ENCODE results near the gene SLC4A4. TPM values are rescaled to one million over a fixed set of nuclear protein-coding genes. Genes with fewer than 3 reads are reported as not detected.

The SLC4A4 gene
- total RNA-seq, 1 donor from 2014 or later = 3.0 TPM

GRCh38 chr4:71446479-71447081 lies 107.8 kb downstream of the SLC4A4 start:
- no peaks in the 10 kb centered on the region for H3K4me1 ChIP-seq (ENCODE audit: insufficient read depth, low read length)
- no peaks in the 10 kb centered on the region for H3K27me3 Mint-ChIP-seq (ENCODE audit: low read depth, unreplicated experiment)
- no peaks in the 10 kb centered on the region for H3K36me3 Mint-ChIP-seq (ENCODE audit: low read depth, unreplicated experiment)
- no peak overlapping the region for H3K4me3 ChIP-seq (ENCODE audit: insufficient read depth, low read depth, low read length)
- TF ChIP-seq CTCF (IDR thresholded peaks at IDR 0.05; ENCODE audit: insufficient read depth, low read depth, low read length) = no peak
- no peak for TF ChIP-seq EZH2 (IDR thresholded peaks at IDR 0.05; ENCODE audit: insufficient read depth, low read length)
- H3K4me1 Mint-ChIP-seq (ENCODE audit: low read depth, unreplicated experiment) = peaks cover 6% of the 10 kb centered on the region
- H3K4me3 Mint-ChIP-seq (ENCODE audit: unreplicated experiment) = no peak overlapping the region
- no peaks in the 10 kb centered on the region for H4K20me1 ChIP-seq (ENCODE audit: insufficient read depth, low read length)
- H3K9me3 ChIP-seq (ENCODE audit: insufficient read depth, low read depth, low read length) = no peaks in the 10 kb centered on the region
- H3K27ac Mint-ChIP-seq (ENCODE audit: unreplicated experiment) = no peak overlapping the region
- no peaks in the 10 kb centered on the region for H3K79me2 ChIP-seq (ENCODE audit: insufficient read depth, low read length)
- no peak overlapping the region for H3K27ac ChIP-seq (ENCODE audit: low read depth, low read length)
- DNase-seq (ENCODE audit: low read depth) = no peak
- no peaks in the 10 kb centered on the region for H3K36me3 ChIP-seq (ENCODE audit: insufficient read depth, low read length)
- no peak for FAIRE-seq
- H2AFZ ChIP-seq (ENCODE audit: low read depth, low read length) = no peak overlapping the region
- no peaks in the 10 kb centered on the region for H3K27me3 ChIP-seq (ENCODE audit: insufficient read depth, low read length)
- H3K9me3 Mint-ChIP-seq (ENCODE audit: unreplicated experiment) = no peaks in the 10 kb centered on the region
- no peak overlapping the region for H3K9ac ChIP-seq (ENCODE audit: low read length)
- no peak overlapping the region for H3K4me2 ChIP-seq (ENCODE audit: low read length)

- Histone ChIP-seq H3K27me3 (ENCODE audit: insufficient read depth, low read length) (no peaks in the 10 kb centered on the region), H3K27ac (ENCODE audit: low read depth, low read length) (no peak overlapping the region), H3K9me3 (ENCODE audit: insufficient read depth, low read depth, low read length) (no peaks in the 10 kb centered on the region), H3K4me1 (ENCODE audit: insufficient read depth, low read length) (no peaks in the 10 kb centered on the region), H3K79me2 (ENCODE audit: insufficient read depth, low read length) (no peaks in the 10 kb centered on the region), H3K4me3 (ENCODE audit: insufficient read depth, low read depth, low read length) (no peak overlapping the region), H4K20me1 (ENCODE audit: insufficient read depth, low read length) (no peaks in the 10 kb centered on the region), H3K9ac (ENCODE audit: low read length) (no peak overlapping the region), H3K4me2 (ENCODE audit: low read length) (no peak overlapping the region), H2AFZ (ENCODE audit: low read depth, low read length) (no peak overlapping the region), H3K36me3 (ENCODE audit: insufficient read depth, low read length) (no peaks in the 10 kb centered on the region)
- FAIRE-seq (no peak), DNase-seq (ENCODE audit: low read depth) (no peak)
- no peak for TF ChIP-seq CTCF (IDR thresholded peaks at IDR 0.05; ENCODE audit: insufficient read depth, low read depth, low read length)
- TF ChIP-seq EZH2 (IDR thresholded peaks at IDR 0.05; ENCODE audit: insufficient read depth, low read length) = no peak
- H3K4me3 Mint-ChIP-seq (ENCODE audit: unreplicated experiment) = no peak overlapping the region
- H3K27me3 Mint-ChIP-seq (ENCODE audit: low read depth, unreplicated experiment) = no peaks in the 10 kb centered on the region
- H3K4me1 Mint-ChIP-seq (ENCODE audit: low read depth, unreplicated experiment) = no peaks in the 10 kb centered on the region
- no peaks in the 10 kb centered on the region for H3K36me3 Mint-ChIP-seq (ENCODE audit: low read depth, unreplicated experiment)
- no peak overlapping the region for H3K27ac Mint-ChIP-seq (ENCODE audit: unreplicated experiment)
- H3K9me3 Mint-ChIP-seq (ENCODE audit: unreplicated experiment) = no peaks in the 10 kb centered on the region
Measured at GRCh38 chr4:71449040-71449439, 110.2 kb downstream of the SLC4A4 start.

- H3K27ac Mint-ChIP-seq (ENCODE audit: unreplicated experiment) = no peak overlapping the region
- no peak for FAIRE-seq
Measured at GRCh38 chr4:71449878-71450277, 111.1 kb downstream of the SLC4A4 start.

More at GRCh38 chr4:71449878-71450277, 111.1 kb downstream of the SLC4A4 start:
- no peaks in the 10 kb centered on the region for H3K9me3 Mint-ChIP-seq (ENCODE audit: unreplicated experiment)
- no peaks in the 10 kb centered on the region for H3K4me1 Mint-ChIP-seq (ENCODE audit: low read depth, unreplicated experiment)
- Histone ChIP-seq H3K9ac (ENCODE audit: low read length) (no peak overlapping the region), H2AFZ (ENCODE audit: low read depth, low read length) (no peak overlapping the region), H3K9me3 (ENCODE audit: insufficient read depth, low read depth, low read length) (no peaks in the 10 kb centered on the region), H3K36me3 (ENCODE audit: insufficient read depth, low read length) (no peaks in the 10 kb centered on the region), H3K4me1 (ENCODE audit: insufficient read depth, low read length) (no peaks in the 10 kb centered on the region), H3K4me2 (ENCODE audit: low read length) (no peak overlapping the region), H3K27me3 (ENCODE audit: insufficient read depth, low read length) (no peaks in the 10 kb centered on the region), H3K4me3 (ENCODE audit: insufficient read depth, low read depth, low read length) (no peak overlapping the region), H4K20me1 (ENCODE audit: insufficient read depth, low read length) (no peaks in the 10 kb centered on the region), H3K79me2 (ENCODE audit: insufficient read depth, low read length) (no peaks in the 10 kb centered on the region), H3K27ac (ENCODE audit: low read depth, low read length) (no peak overlapping the region)
- DNase-seq (ENCODE audit: low read depth) = peak; percentile 16
- no peak for TF ChIP-seq EZH2 (IDR thresholded peaks at IDR 0.05; ENCODE audit: insufficient read depth, low read length)
- TF ChIP-seq CTCF (IDR thresholded peaks at IDR 0.05; ENCODE audit: insufficient read depth, low read depth, low read length) = no peak
- H3K36me3 Mint-ChIP-seq (ENCODE audit: low read depth, unreplicated experiment) = no peaks in the 10 kb centered on the region
- no peaks in the 10 kb centered on the region for H3K27me3 Mint-ChIP-seq (ENCODE audit: low read depth, unreplicated experiment)
- no peak overlapping the region for H3K4me3 Mint-ChIP-seq (ENCODE audit: unreplicated experiment)
